Motor neuron (in vitro differentiated cells): ENCODE results near the gene SUPV3L1. TPM values are rescaled to one million over a fixed set of nuclear protein-coding genes. Genes with fewer than 3 reads are reported as not detected.
"Not testable (repeated sequence)": the region's sequence is repeated elsewhere in the genome, so short reads cannot be mapped to it uniquely, and the experiment has no call there.

Experiments used
- ATAC-seq, 8 experiments: fragments of 200-7000 bp; cut with Tn5 transposase; replicated peaks in 6 of 8; 2 replicates each; pipeline ENCODE4 v1.8.0; 2021; ENCODE audit warnings: mild to moderate bottlenecking in 8 of 8, moderate library complexity in 8 of 8
- H3K27ac ChIP-seq, 2 donors: fragments of 250-450 bp; sonication (Bioruptor Pico); 2 replicates each; pipeline ENCODE4 v1.9.0; 2021; ENCODE audit warnings: antibody characterized with exemption in 2 of 2, mild to moderate bottlenecking in 2 of 2, moderate library complexity in 1 of 2
- H3K4me1 ChIP-seq, 2 donors: fragments of 250-450 bp; sonication (Bioruptor Pico); replicated peaks in 1 of 2; 2 replicates each; pipeline ENCODE4 v1.6.1; 2021; ENCODE audit warnings: antibody characterized with exemption in 2 of 2, mild to moderate bottlenecking in 2 of 2, moderate library complexity in 1 of 2
- H3K4me3 ChIP-seq, 5 donors: fragments of 250-450 bp; sonication (Bioruptor Pico); 2 replicates each; pipeline ENCODE4 v1.9.0; 2021; ENCODE audit warnings: antibody characterized with exemption in 5 of 5, mild to moderate bottlenecking in 5 of 5, moderate library complexity in 4 of 5
- WGBS, 10 experiments: fragments of 450-650 bp; shearing (Covaris generic); methylation state at CpG; one replicate each; pipeline ENCODE4 v1.0.0; 2022; 5-methylcytosine and 5-hydroxymethylcytosine counted together
- in situ Hi-C, 9 experiments: fragments of 400-800 bp; cut with MboI; loops; one replicate each; pipeline ENCODE4 v1.15.0; 2021; ENCODE audit warnings: low sequenced_read_pairs in 9 of 9, low pct_unique_long_range_greater_than_20kb in 2 of 9; ENCODE audit not compliant: unreplicated experiment in 9 of 9
- total RNA-seq, 8 experiments: library from RNA; unstranded; fragments of 300-600 nt; gene quantifications; 2 replicates each; pipeline versions ENCODE4 v1.2.3 to v1.2.4, GENCODE V29; 2022

The SUPV3L1 gene
- total RNA-seq, 8 experiments from 2014 or later: 25.3 to 67.5 (median 37.4) TPM

DNA sequence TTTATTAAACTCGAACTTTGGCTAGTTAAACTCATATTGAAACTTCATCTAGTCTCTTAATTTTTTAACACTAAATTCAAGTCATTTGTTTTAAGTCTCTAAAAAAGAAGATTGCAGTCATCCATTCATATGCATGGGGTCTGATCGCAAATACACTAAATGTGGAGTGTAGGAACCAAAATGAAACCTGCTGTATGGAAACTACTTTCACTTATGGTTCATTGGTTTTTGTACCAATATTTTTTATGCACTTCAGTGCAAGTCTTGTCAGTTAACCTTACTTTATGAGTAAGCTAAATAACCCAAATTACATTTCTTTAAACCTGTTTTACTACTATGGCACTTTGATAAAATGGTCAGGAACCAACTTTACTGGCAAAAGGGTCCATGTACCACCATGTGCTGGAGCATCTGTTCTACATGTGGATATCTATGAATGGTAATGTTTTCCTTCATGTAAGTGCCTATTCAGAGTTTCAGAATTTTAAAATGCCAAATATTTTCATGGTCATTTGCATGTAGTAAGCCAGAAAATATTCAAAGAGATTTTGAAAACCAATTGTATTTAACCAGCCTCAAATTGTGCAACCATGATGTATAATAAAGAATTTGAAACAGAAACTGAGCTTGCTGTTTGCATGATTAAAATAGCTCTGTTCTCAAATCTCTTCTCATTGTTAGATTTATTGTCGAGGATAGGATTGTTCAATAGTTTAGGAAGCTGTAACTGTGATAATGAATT lies 7.6 kb upstream of the SUPV3L1 start:
- Histone ChIP-seq H3K4me3 (no peak overlapping the region), H3K4me1 (no peaks in the 10 kb centered on the region), H3K27ac (no peak overlapping the region)
- WGBS, 10 experiments: 54 to 100% (median 82%) methylated on average over 2 to 3 of the region's 3 CpGs
- in situ Hi-C loops: no loop called here
- peak in 3 of 8 experiments; percentile 89 to 90 (median 90) for ATAC-seq

DNA sequence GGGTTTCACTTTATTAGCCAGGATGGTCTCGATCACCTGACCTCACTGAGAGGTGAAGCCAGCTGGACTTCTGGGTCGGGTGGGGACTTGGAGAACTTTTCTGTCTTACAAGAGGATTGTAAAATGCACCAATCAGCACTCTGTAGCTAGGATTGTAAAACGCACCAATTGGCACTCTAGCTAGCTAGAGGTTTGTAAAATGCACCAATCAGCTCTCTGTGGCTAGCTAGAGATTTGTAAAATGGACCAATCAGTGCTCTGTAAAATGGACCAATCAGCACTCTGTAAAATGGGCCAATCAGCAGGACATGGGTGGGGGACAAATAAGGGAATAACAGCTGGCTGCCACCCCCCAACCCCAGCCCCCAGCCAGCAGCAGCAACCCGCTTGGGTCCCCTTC lies 4.7 kb upstream of the SUPV3L1 start:
- H3K4me3 ChIP-seq, in situ Hi-C loops, H3K27ac ChIP-seq, H3K4me1 ChIP-seq, ATAC-seq: not testable (repeated sequence)
- WGBS, 10 experiments: 50 to 100% (median 80%) methylated on average over 1 to 2 of the region's 4 CpGs; no CpG with 5 or more reads in 5 of the 10 experiments

DNA sequence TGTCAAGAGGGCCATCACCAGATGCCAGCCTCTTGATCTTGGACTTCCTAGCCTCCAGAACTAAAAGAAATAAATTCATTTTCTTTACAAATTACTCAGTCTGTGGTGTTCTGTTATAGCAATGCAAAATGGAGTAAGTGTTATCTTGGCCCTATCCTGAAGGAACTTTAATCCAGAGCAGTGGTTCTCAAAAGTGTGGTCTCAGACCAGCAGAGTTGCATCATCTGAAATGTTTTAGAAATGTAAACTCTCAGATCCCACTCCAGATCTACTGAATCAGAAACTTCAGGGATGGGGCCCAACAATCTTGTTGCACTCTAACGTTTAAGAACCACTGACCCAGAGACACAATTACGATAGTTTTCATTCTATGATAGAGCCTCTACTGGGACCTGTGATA lies 3.2 kb upstream of the SUPV3L1 start:
- in situ Hi-C loops: no loop called here
- WGBS, 10 experiments: 0 to 100% (median 92%) methylated on average over 1 to 2 of the region's 2 CpGs; no CpG with 5 or more reads in 3 of the 10 experiments
- no peak for ATAC-seq

DNA sequence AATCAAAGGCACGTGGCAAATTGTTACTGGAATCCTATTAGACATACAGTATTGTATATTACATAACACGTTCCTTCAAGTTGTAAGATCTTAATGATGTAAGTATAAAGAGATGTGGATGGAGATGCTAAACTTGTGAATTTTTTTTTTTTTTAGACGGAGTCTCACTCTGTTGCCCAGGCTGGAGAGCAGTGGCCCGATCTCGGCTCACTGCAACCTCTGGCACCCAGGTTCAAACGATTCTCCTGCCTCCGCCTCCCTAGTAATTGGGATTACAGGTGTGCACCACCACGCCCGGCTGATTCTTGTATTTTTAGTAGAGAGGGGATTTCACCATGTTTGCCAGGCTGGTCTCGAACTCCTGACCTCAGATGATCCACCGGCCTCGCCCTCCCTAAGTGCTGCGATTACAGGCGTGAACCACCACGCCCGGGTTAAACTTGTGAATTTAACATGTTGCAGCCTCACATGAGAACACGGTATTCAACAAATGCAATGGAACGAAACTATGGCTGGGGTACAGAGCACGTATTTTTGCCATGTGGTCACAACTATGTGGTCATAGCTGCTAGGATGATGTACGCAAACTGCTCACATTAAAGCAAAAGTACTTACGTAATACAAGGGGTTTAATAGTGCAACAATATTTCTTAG lies 818 bp upstream of the SUPV3L1 start:
- peak overlapping the region; percentile 46 to 98 (median 80) for H3K4me3 ChIP-seq
- H3K27ac ChIP-seq: peak overlapping the region; percentile 98
- peak; percentile 2 to 62 (median 27) for ATAC-seq
- H3K4me1 ChIP-seq: peaks cover 5 to 7% of the 10 kb centered on the region in 2 donors
- WGBS, 10 experiments: 3 to 90% (median 32%) methylated on average over 2 to 18 of the region's 21 CpGs
- in situ Hi-C loops: no loop called here

More for the DNA sequence above, 3.2 kb upstream of the SUPV3L1 start:
- Histone ChIP-seq H3K27ac (no peak overlapping the region), H3K4me1 (peaks cover 5 to 7% of the 10 kb centered on the region in 2 donors), H3K4me3 (no peak overlapping the region)

DNA sequence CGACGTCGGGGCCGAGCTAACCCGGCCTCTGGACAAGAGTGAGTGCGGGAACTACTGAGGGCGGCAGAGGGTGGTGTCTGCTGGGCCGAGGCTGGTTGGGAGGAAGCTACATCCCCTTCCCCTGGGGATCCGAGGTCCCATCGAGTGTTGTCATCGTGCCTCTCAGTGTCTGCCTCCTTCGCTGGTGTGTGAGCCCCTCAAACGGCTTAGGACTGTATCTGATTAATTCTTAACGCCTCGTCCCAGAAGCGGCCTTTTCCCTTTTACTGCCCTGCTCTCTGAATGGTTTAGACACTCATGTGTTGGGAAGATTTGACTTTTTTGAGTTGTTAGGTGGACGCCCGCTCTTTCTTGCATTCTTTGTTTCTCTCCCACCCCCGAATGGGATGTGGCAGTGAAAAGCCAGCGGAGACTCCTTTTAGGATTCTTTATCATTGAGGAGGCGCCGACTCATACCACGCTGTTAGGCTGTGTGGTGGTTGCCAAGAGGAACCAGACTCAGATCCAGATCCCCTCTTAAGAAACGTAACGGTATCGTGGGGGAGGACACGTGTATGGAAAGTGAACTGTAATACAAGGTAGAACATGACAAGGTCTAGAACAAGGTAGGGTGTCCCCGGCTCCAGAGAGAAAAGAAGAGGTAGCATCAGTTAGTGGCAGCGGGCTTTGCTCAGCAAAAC lies 631 bp downstream of the SUPV3L1 start:
- peaks cover 5 to 7% of the 10 kb centered on the region in 2 donors for H3K4me1 ChIP-seq
- H3K27ac ChIP-seq: peak overlapping the region; percentile 98
- in situ Hi-C loops: no loop called here
- ATAC-seq: peak in 5 of 8 experiments; percentile 2 to 79 (median 77)
- peak overlapping the region; percentile 46 to 98 (median 80) for H3K4me3 ChIP-seq
- 0 to 40% (median 5%) methylated on average over 1 to 18 of the region's 29 CpGs for WGBS, 10 experiments

DNA sequence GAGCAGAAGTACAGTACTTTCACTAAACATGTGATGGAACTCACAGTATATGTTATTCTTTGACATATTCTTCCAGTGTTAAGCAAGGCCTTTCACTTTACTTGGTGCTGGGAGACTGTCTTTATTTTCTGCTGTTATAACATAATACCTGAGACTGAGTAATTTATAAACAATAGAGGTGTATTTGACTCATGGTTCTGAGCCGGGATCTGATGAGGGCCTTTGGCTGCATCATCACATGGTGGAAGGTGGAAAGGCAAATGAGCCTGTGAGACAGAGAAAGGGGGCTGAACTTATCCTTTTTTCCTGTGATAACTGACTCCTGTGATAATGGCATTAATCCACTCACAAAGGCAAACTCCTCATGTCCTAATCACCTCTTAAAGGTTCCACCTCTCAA lies 1.4 kb downstream of the SUPV3L1 start:
- Histone ChIP-seq H3K27ac (no peak overlapping the region), H3K4me1 (peaks cover 5 to 7% of the 10 kb centered on the region in 2 donors), H3K4me3 (peak overlapping the region in 4 of 5 donors; percentile 46 to 98 (median 72))
- WGBS, 10 experiments: 0 to 100% (median 65%) methylated on average over 1 of the region's 1 CpG; no CpG with 5 or more reads in 4 of the 10 experiments
- no peak for ATAC-seq
- in situ Hi-C loops: no loop called here

DNA sequence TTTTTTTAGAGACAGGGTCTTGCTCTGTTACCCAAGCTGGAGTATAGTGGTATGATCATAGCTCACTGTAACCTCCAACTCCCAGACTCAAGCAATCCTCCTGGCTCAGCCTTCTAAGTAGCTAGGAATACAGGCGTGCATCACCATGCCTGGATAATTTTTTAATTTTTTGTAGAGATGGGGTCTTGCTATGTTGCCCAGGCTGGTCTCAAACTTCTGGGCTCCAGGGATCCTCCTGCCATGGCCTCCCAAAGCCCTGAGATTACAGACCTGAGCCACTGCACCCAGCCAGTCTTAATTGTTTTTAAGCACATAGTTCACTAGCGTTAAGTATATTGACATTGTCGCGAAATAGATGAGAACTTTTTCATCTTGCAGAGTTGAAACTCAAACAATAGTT lies 2.0 kb downstream of the SUPV3L1 start:
- WGBS, 10 experiments: 80 to 100% (median 96%) methylated on average over 1 to 4 of the region's 4 CpGs
- Histone ChIP-seq H3K4me3 (no peak overlapping the region), H3K27ac (no peak overlapping the region), H3K4me1 (peaks cover 5 to 7% of the 10 kb centered on the region in 2 donors)
- no peak for ATAC-seq
- in situ Hi-C loops: no loop called here

DNA sequence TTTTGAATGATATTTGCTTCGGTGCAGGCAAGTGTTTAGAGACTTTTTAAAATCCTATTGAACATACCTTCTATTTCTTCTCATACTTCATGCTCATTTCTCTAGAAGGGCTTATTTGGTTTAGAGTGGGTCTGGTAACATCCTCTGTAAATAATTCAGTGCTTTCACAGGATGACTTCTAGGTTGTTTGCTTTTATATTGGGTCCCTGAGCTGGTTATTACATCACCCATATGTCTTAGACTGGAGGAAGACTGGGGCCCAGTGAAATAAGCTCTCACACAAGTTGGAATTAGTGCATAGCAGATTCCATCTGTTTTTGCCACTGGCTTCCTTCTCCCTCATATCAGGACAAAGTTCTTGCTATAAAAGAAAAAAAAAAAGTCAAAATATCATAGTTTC lies 6.5 kb downstream of the SUPV3L1 start:
- no peak overlapping the region for H3K4me3 ChIP-seq
- 18 to 100% (median 85%) methylated on average over 1 of the region's 1 CpG; no CpG with 5 or more reads in 1 of the 10 experiments for WGBS, 10 experiments
- in situ Hi-C loops: no loop called here
- no peak for ATAC-seq
- no peak overlapping the region for H3K27ac ChIP-seq
- peaks cover under 1% of the 10 kb centered on the region in 2 donors for H3K4me1 ChIP-seq

DNA sequence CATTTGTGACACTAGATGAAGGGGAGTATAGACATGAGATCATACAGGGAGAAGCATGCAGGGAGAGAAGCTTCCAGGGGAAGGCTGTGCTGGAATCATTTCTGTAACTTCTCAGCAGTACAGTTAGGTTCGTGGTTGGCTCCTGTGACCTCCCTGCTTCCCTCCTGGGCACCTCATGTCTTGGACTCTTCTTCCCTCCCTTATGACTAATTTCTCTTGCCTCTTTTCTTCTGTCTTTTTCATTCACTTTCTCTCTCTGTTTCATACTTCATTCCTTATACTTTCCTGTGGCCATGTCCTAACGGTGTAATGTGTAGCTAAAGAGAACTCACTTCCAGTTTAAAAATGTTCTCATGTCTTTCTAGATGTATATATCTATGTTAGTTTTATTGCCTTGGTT lies 21.0 kb downstream of the SUPV3L1 start:
- ATAC-seq: no peak
- 53 to 100% (median 100%) methylated on average over 1 to 2 of the region's 2 CpGs; no CpG with 5 or more reads in 2 of the 10 experiments for WGBS, 10 experiments
- in situ Hi-C loops: loop anchor here in 1 of 9 experiments (25.0 kb wide), 1 partner anchor 436 kb away; the partner anchor contains the start of gene FAM241B
- Histone ChIP-seq H3K4me3 (no peak overlapping the region), H3K27ac (no peak overlapping the region), H3K4me1 (no peaks in the 10 kb centered on the region)

DNA sequence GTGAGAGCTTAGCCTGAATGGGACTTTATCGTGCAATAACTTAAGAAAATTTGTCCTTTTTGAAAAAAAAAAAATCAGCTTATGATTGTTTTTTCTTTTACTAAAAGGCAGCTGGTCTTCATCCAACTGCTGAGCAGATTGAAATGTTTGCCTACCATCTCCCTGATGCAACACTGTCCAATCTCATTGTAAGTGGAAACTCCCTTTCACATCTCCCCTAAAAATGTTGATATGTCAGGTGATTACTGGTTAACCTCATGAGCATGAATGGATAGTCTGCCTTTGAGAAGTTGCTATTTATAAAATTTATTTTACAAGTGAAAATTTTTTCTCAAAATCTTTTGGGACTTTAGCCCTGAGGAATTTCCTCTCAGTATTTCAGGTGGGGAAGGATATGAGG lies 22.3 kb downstream of the SUPV3L1 start:
- in situ Hi-C loops: loop anchor here in 1 of 9 experiments (25.0 kb wide), 1 partner anchor 435 kb away; the partner anchor contains the start of gene FAM241B
- WGBS, 10 experiments: 33 to 100% (median 93%) methylated on average over 1 of the region's 1 CpG; no CpG with 5 or more reads in 1 of the 10 experiments
- peak in 2 of 8 experiments; percentile 59 to 69 for ATAC-seq

DNA sequence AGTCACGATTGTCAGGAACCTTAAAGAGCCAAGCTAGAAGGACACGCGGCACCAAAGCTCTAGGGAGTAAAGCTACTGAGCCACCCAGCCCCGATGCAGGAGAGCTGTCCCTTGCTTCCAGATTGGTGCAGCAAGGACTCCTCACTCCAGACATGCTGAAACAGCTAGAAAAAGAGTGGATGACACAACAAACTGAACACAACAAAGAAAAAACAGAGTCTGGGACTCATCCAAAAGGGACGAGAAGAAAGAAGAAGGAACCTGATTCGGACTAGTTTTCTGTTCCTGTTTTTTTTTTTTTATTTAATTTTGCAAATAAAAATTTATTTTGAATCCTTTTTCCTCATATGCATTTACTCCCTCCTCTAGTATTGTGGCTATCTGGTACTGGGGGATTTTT lies 28.7 kb downstream of the SUPV3L1 start:
- in situ Hi-C loops: loop anchor here in 1 of 9 experiments (25.0 kb wide), 1 partner anchor 429 kb away; the partner anchor contains the start of gene FAM241B
- no peaks in the 10 kb centered on the region for H3K4me1 ChIP-seq
- WGBS, 10 experiments: 43 to 100% (median 89%) methylated on average over 1 to 6 of the region's 6 CpGs
- ATAC-seq: no peak
- no peak overlapping the region for H3K27ac ChIP-seq
- no peak overlapping the region for H3K4me3 ChIP-seq

More for the DNA sequence above, 22.3 kb downstream of the SUPV3L1 start:
- Histone ChIP-seq H3K4me1 (no peaks in the 10 kb centered on the region), H3K27ac (no peak overlapping the region), H3K4me3 (no peak overlapping the region)

DNA sequence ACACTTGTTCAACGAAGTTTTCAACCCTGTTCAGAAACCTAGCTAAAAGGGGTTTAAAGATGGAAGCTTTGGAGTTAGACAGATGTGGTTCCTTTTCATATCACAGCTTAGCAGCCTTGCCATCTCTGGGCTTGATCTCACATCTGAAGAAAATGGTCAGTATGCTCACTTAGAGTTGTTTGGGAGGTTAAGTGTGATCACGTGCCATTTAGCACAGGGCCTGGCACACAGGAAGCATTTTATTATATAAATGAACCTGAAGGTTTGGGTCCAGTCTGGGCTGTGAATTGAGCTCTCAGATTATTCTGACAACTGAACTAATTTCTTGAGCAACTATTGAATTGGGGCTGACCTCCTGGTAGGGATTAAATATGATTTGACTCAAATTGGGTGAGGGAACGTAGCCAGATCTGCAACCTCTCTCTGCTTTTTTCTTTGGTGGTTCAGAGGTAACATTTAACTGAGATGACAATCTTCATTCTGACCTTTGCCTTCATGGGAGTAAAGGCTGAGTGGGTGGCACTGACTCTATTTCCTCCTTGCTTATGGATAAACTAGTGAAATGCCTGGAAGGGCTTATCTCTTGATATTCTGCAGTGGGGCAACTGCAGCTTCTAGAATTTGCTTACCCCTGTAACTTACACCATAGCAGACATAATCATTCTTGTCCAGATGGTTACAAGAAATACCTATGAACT lies 29.9 kb downstream of the SUPV3L1 start:
- no peak overlapping the region for H3K4me3 ChIP-seq
- ATAC-seq: no peak
- H3K4me1 ChIP-seq: no peaks in the 10 kb centered on the region
- 67 to 88% (median 79%) methylated on average over 2 to 3 of the region's 3 CpGs; no CpG with 5 or more reads in 5 of the 10 experiments for WGBS, 10 experiments
- in situ Hi-C loops: loop anchor here in 1 of 9 experiments (25.0 kb wide), 1 partner anchor 427 kb away; the partner anchor contains the start of gene FAM241B
- no peak overlapping the region for H3K27ac ChIP-seq
